Ectodermal cell (in vitro differentiated cells): ENCODE measurements around the gene PPP1R13L.
A peak's percentile ranks its signal among the peaks of the same experiment; 100 is the strongest.

Experiments used
- H3K27ac ChIP-seq: 2 replicates; pipeline ENCODE4 v1.7.0; 2013; ENCODE audit warnings: mild to moderate bottlenecking, low read depth, low read length; ENCODE audit not compliant: insufficient read depth, poor library complexity, severe bottlenecking
- H3K27me3 ChIP-seq: 2 replicates; pipeline ENCODE4 v1.7.0; 2013; ENCODE audit warnings: mild to moderate bottlenecking, low read length; ENCODE audit not compliant: insufficient read depth, control insufficient read depth, poor library complexity, severe bottlenecking
- H3K36me3 ChIP-seq: one replicate; pipeline ENCODE4 v1.7.0; 2013; ENCODE audit warnings: low read length; ENCODE audit not compliant: control insufficient read depth, insufficient read depth
- H3K4me1 ChIP-seq: one replicate; pipeline ENCODE4 v1.7.0; 2013; ENCODE audit warnings: low read length; ENCODE audit not compliant: control insufficient read depth, insufficient read depth
- H3K4me3 ChIP-seq: 2 replicates; pipeline ENCODE4 v1.7.0; 2013; ENCODE audit warnings: low read depth, low read length, control low read depth; ENCODE audit not compliant: insufficient read depth
- H3K9me3 ChIP-seq: 2 replicates; pipeline ENCODE4 v1.7.0; 2013; ENCODE audit warnings: mild to moderate bottlenecking, low read length, moderate library complexity; ENCODE audit not compliant: control insufficient read depth
- WGBS, 2 experiments: methylation state at CpG; one replicate each; pipeline ENCODE4 v1.1.7; 2013; ENCODE audit warnings: missing lambda C conversion rate in 2 of 2; 5-methylcytosine and 5-hydroxymethylcytosine counted together

The PPP1R13L gene

DNA sequence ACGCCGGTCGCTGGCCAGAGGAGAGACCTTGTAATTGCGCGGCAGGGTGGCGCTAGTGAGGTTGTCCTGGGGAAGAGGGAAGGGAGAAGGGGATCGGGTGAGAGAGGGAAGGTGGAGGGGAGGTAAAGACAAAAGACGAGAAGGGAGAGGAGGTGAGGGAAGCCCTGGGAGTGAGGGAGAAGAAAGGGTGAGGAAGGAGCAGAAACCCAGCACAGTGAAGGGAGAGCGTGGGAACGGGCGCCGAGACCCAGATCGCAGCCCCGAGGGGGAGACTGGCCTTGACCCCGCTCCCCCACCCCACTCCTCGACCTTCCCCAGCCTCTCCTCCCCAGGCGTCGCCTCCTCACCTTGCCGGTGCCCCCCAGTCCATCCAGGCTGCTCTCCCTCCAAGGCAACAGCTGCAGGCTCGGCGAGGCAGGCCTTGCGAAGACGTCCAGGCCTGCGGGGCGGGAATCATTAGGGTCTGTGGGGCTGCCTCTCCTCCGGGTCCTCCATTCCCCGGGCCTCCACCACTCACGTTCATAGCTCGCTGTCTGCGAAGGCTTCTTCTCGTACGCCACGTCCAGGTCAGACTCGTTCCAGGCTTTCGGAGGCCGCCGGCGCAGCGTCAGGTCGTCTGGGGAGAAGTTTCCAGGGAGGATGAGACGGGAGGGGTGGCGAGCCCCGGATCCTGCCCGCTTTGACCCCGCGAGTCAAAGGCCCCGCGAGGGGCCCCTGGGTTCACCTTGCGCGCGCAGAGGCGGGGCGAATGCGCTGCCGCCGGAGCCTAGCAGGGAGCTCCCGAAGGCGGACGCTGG lies 8.8 kb downstream of the PPP1R13L start:
- WGBS, 2 experiments, result 78 to 82% methylated on average over 59 of the region's 59 CpGs
- H3K36me3 ChIP-seq, result no peaks in the 10 kb centered on the region
- no peak overlapping the region for H3K4me3 ChIP-seq
- no peaks in the 10 kb centered on the region for H3K9me3 ChIP-seq
- peaks cover 5% of the 10 kb centered on the region for H3K4me1 ChIP-seq
- H3K27me3 ChIP-seq, result peaks cover 15% of the 10 kb centered on the region
- H3K27ac ChIP-seq, result no peak overlapping the region

DNA sequence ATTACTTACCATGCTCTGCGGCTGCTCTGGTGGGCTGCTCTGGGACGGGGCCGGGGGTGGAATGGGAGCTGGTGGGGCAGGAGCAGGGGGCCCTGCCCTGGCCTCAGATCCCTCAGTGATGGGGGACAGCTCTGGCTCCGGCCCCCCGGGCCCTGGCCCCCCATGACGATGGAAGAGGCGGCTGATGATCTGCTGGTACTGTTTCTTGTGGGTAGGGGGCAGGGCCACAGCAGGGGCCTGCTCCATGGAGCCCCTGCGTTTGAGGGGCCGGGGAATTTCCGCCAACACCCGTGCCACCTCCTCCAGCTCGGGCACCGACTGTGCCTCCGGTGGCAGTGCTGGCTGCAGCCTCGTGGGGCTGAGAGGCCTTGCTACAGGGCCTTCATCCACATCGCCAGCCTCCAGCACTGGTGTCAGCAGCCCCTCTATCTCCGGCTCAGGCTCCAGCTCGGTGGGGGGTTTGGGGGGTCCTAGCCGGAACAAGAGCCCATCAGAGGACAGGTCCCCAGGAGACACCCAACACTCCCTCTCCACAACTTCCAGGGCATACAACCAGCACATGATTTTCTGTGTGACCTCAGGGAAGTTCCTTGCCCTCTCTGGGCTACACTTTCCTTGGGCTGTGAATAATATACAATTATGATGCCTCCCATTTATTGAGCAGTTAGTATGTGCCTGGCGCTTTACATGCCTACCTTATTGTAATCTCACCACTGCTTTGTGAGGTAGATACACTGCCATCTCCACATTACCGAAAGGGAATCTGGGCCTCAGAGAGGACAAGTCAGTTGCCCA lies 12.8 kb downstream of the PPP1R13L start:
- Histone ChIP-seq H3K27me3 (peaks cover 11% of the 10 kb centered on the region), H3K27ac (no peak overlapping the region), H3K9me3 (no peaks in the 10 kb centered on the region), H3K4me1 (no peaks in the 10 kb centered on the region), H3K4me3 (no peak overlapping the region), H3K36me3 (no peaks in the 10 kb centered on the region)
- 93 to 95% methylated on average over 21 of the region's 21 CpGs for WGBS, 2 experiments

DNA sequence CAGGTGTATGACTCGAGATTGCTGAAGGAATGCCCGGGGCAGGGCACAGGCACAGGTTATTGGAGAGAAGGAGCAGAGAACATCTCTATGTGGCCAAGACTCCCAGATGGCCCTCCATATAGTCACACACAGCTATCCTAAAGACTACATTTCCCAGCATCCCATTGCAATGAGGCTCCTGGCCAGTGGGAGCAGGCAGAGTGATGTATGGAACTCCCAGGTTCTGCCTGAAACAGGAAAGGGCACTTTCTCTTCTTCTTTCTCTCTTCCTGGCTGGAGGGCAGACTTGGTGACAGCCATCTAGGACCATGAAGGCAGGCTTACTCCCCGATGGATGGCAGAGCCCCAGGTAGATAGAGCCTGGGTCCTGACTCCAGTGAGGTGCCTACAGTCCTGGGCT lies 13.5 kb downstream of the PPP1R13L start:
- H3K27ac ChIP-seq, result no peak overlapping the region
- H3K36me3 ChIP-seq, result no peaks in the 10 kb centered on the region
- H3K9me3 ChIP-seq, result no peaks in the 10 kb centered on the region
- H3K4me3 ChIP-seq, result no peak overlapping the region
- 86 to 90% methylated on average over 3 of the region's 3 CpGs for WGBS, 2 experiments
- H3K27me3 ChIP-seq, result peaks cover 10% of the 10 kb centered on the region
- H3K4me1 ChIP-seq, result no peaks in the 10 kb centered on the region

GRCh38 chr19:45385392-45386221 lies 19.3 kb downstream of the PPP1R13L start:
- H3K27me3 ChIP-seq, result peaks cover 6% of the 10 kb centered on the region
- H3K4me1 ChIP-seq, result no peaks in the 10 kb centered on the region
- H3K4me3 ChIP-seq, result no peak overlapping the region
- H3K27ac ChIP-seq, result no peak overlapping the region
- H3K9me3 ChIP-seq, result no peaks in the 10 kb centered on the region
- 93% methylated on average over 75 of the region's 75 CpGs for WGBS, 2 experiments
- H3K36me3 ChIP-seq, result no peaks in the 10 kb centered on the region

DNA sequence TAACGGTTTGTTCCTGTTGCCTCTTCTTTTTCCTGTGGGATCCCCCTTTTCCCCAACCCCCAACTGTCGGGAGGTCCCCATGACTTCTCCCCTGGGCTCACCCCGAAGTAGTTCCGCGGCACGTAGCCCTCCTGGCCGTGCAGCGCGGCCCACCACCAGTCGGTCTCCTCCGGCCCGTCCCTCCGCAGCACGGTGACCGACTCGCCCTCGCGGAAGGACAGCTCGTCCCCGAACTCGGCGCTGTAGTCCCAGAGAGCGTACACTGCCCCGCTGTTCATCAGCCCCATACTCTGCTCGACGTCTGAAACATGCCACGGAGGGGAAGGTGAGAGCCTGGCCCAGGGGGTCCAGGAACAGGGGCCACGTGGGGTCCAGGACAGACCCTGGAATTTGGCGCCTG lies 22.4 kb downstream of the PPP1R13L start:
- Histone ChIP-seq H3K36me3 (no peaks in the 10 kb centered on the region), H3K9me3 (no peaks in the 10 kb centered on the region), H3K27ac (no peak overlapping the region), H3K27me3 (peaks cover 6% of the 10 kb centered on the region), H3K4me1 (peaks cover 6% of the 10 kb centered on the region), H3K4me3 (no peak overlapping the region)
- 95 to 96% methylated on average over 29 of the region's 29 CpGs for WGBS, 2 experiments

DNA sequence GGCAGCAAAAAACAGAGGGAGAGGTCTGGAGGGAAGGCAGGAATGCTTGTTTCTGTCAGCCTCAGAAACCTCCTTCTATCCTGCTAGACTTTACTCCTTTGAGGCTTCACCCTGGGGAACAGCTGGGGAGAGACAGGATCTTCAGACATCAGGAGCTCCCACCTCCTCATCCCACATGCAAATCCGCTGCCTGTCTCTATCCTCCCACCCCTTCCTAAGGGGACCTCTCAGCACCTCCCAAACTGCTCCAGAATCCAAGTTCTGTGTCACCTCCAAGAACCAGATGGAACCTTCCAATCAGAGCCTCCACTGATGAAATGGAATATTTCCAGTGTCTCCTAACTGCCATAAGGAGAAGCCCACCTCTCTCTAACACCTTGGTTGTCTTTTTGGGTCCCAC lies 24.8 kb downstream of the PPP1R13L start:
- no peak overlapping the region for H3K4me3 ChIP-seq
- no peak overlapping the region for H3K27ac ChIP-seq
- H3K36me3 ChIP-seq, result no peaks in the 10 kb centered on the region
- H3K27me3 ChIP-seq, result no peaks in the 10 kb centered on the region
- H3K4me1 ChIP-seq, result peaks cover 6% of the 10 kb centered on the region
- 77 to 92% methylated on average over 1 of the region's 1 CpG for WGBS, 2 experiments
- no peaks in the 10 kb centered on the region for H3K9me3 ChIP-seq

DNA sequence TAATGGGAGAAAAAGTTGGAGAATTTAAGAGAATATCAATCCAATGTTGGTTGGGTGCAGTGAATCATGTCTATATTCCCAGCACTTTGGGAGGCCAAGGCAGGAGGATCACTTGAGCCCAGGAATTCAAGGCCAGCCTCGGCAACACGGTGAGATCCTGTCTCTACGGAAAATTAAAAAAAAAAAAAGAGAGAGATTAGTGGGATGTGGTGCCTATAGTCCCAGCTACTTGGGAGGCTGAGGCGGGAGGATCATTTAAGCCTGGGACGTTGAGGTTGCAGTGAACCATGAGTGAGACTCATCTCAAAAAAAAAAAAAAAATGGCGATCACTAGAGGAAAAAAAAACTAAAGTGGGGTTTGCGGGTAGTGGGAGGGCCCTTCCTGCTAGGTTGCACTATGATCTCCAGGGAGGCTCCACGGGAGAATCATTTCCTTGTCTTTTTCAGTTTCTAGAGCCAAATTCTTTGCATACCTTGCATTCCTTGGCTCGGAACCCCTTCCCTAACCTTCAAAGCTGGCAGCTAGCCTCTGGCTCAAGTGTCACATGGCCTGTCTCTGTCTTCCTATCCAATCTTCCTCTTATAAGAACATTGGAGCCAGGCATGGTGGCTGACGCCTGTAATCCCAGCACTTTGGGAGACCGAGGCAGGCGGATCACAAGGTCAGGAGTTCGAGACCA lies 28.7 kb downstream of the PPP1R13L start:
- Histone ChIP-seq H3K27ac (peak overlapping the region; percentile 77), H3K36me3 (no peaks in the 10 kb centered on the region), H3K27me3 (no peaks in the 10 kb centered on the region), H3K9me3 (no peaks in the 10 kb centered on the region), H3K4me1 (peaks cover 6% of the 10 kb centered on the region), H3K4me3 (no peak overlapping the region)
- 48 to 49% methylated on average over 13 of the region's 13 CpGs for WGBS, 2 experiments

GRCh38 chr19:45370410-45371204 lies 34.3 kb downstream of the PPP1R13L start, which contains the start of gene ERCC2:
ERCC2 (minus strand) TSS chr19:45370573; CDS start chr19:45370540, 33 bp downstream.
- 6 to 7% methylated on average over 54 to 55 of the region's 55 CpGs for WGBS, 2 experiments
- peak within 1 kb of the TSS; percentile 87 for H3K4me3 ChIP-seq
- H3K27ac ChIP-seq, result peak within 1 kb of the TSS; percentile 90
- H3K9me3 ChIP-seq, result no peaks in the 10 kb centered on the region
- H3K27me3 ChIP-seq, result no peaks in the 10 kb centered on the region
- peaks cover 4% of the 10 kb centered on the region for H3K36me3 ChIP-seq
- peaks cover 7% of the 10 kb centered on the region for H3K4me1 ChIP-seq

DNA sequence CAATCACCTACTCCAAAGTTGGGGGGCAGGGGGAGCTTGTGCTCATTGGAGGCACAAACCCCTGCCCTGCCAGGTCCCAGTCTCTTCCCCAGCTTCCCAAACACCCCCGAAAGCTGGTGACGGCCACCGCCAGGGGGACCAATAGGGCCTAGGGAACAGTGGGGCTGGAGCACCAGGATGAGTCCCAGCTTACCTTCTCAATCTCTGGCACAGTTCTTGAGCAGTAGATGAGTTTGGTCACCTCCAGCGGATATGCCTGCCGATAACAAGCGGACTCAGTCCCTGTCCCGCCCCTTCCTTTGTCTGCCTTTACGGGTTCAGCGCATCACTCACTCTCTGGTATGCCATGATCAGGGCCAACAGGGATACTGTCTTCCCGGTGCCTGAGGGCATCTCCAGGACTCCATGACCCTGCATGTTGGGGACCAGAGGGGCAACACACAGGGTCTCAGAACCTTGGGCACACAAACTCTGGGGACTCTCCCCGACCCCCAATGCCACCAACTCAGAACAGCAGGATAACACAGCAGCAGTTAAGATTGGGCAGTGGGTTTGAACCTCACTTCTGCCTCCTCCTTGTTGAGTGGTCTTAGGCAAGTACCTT lies 36.0 kb downstream of the PPP1R13L start:
- Histone ChIP-seq H3K9me3 (no peaks in the 10 kb centered on the region), H3K4me1 (peaks cover 7% of the 10 kb centered on the region), H3K27ac (no peak overlapping the region), H3K27me3 (no peaks in the 10 kb centered on the region), H3K4me3 (no peak overlapping the region), H3K36me3 (peaks cover 11% of the 10 kb centered on the region)
- 89 to 92% methylated on average over 11 of the region's 11 CpGs for WGBS, 2 experiments
